Mesenchymal stem cell (in vitro differentiated cells and primary cell): ENCODE results near the gene EEFSEC.

Experiments used
- DNase-seq: peaks from one replicate; pipeline ENCODE4 v3.0.0-alpha.2; 2013
- H2AFZ ChIP-seq: one replicate; pipeline ENCODE4 v1.6.1; 2013; ENCODE audit warnings: low read depth, mild to moderate bottlenecking, control low read depth, inconsistent platforms, low read length, moderate library complexity
- H2AK5ac ChIP-seq: 2 replicates; pipeline ENCODE4 v1.6.1; 2013; ENCODE audit warnings: low read length, moderate library complexity, mild to moderate bottlenecking, inconsistent platforms; ENCODE audit not compliant: severe bottlenecking
- H2BK120ac ChIP-seq: one replicate; pipeline ENCODE4 v1.6.1; 2013; ENCODE audit warnings: low read depth, mild to moderate bottlenecking, inconsistent platforms, low read length, moderate library complexity
- H2BK12ac ChIP-seq, 2 experiments: one replicate each; pipeline ENCODE4 v1.6.1; 2013; ENCODE audit warnings: inconsistent platforms in 2 of 2, low read length in 2 of 2, mild to moderate bottlenecking in 2 of 2, moderate library complexity in 2 of 2, control low read depth in 1 of 2
- H2BK15ac ChIP-seq: one replicate; pipeline ENCODE4 v1.6.1; 2013; ENCODE audit warnings: mild to moderate bottlenecking, low read depth, inconsistent platforms; ENCODE audit not compliant: poor library complexity, severe bottlenecking
- H2BK5ac ChIP-seq: 2 replicates; pipeline ENCODE4 v1.6.1; 2013; ENCODE audit warnings: low read depth, mild to moderate bottlenecking, low read length, control low read depth, inconsistent platforms; ENCODE audit not compliant: poor library complexity, severe bottlenecking
- H3K14ac ChIP-seq, 2 experiments: one replicate each; pipeline ENCODE4 v1.6.1; 2013; ENCODE audit warnings: inconsistent platforms in 2 of 2, low read length in 2 of 2, control low read depth in 1 of 2, mild to moderate bottlenecking in 1 of 2, moderate library complexity in 1 of 2
- H3K18ac ChIP-seq, 2 experiments: one replicate each; pipeline ENCODE4 v1.6.1; 2013; ENCODE audit warnings: inconsistent platforms in 2 of 2, low read length in 2 of 2, control low read depth in 1 of 2, low read depth in 1 of 2, mild to moderate bottlenecking in 1 of 2
- H3K23ac ChIP-seq, 2 experiments: one replicate each; pipeline ENCODE4 v1.6.1; 2013; ENCODE audit warnings: inconsistent platforms in 2 of 2, low read length in 2 of 2, mild to moderate bottlenecking in 2 of 2, moderate library complexity in 2 of 2, control low read depth in 1 of 2
- H3K27ac ChIP-seq: 2 replicates; pipeline ENCODE4 v1.5.1; 2013; ENCODE audit warnings: mild to moderate bottlenecking, moderate library complexity, low read length, control low read depth, inconsistent platforms; ENCODE audit not compliant: poor library complexity, severe bottlenecking
- H3K27me3 ChIP-seq, 2 experiments: 2 replicates each; pipeline versions ENCODE4 v1.6.1 to v1.7.0; 2013; ENCODE audit warnings: low read length in 2 of 2, mild to moderate bottlenecking in 2 of 2, moderate library complexity in 2 of 2, control low read depth in 1 of 2, inconsistent platforms in 1 of 2; ENCODE audit not compliant: control insufficient read depth in 1 of 2, insufficient read depth in 1 of 2
- H3K36me3 ChIP-seq, 2 experiments: 2 replicates each; pipeline versions ENCODE4 v1.6.1 to v1.7.0; 2013; ENCODE audit warnings: low read length in 2 of 2, control low read depth in 1 of 2, inconsistent platforms in 1 of 2, low read depth in 1 of 2, mild to moderate bottlenecking in 1 of 2; ENCODE audit not compliant: insufficient read depth in 2 of 2, control insufficient read depth in 1 of 2
- H3K4ac ChIP-seq, 2 experiments: one replicate each; pipeline ENCODE4 v1.6.1; 2013; ENCODE audit warnings: inconsistent platforms in 2 of 2, low read length in 2 of 2, mild to moderate bottlenecking in 2 of 2, moderate library complexity in 2 of 2, control low read depth in 1 of 2, low read depth in 1 of 2
- H3K4me1 ChIP-seq: 2 replicates; pipeline ENCODE4 v1.6.1; 2013; ENCODE audit warnings: low read depth, low read length, control low read depth; ENCODE audit not compliant: control insufficient read depth, insufficient read depth
- H3K4me2 ChIP-seq: 2 replicates; pipeline ENCODE4 v1.6.1; 2013; ENCODE audit warnings: low read length, mild to moderate bottlenecking, inconsistent platforms; ENCODE audit not compliant: poor library complexity, severe bottlenecking
- H3K4me3 ChIP-seq, 2 experiments: 2 replicates each; pipeline versions ENCODE4 v1.5.1 to v1.7.0; 2013; ENCODE audit warnings: low read length in 2 of 2, mild to moderate bottlenecking in 2 of 2, control low read depth in 1 of 2, low read depth in 1 of 2; ENCODE audit not compliant: insufficient read depth in 1 of 2
- H3K79me1 ChIP-seq: replicated peaks from 2 replicates; pipeline ENCODE4 v1.6.1; 2013; ENCODE audit warnings: mild to moderate bottlenecking, control low read depth, low read length, inconsistent platforms; ENCODE audit not compliant: poor library complexity, severe bottlenecking
- H3K9ac ChIP-seq: 2 replicates; pipeline ENCODE4 v1.7.0; 2013; ENCODE audit warnings: mild to moderate bottlenecking, low read length, moderate library complexity
- H3K9me3 ChIP-seq: 2 replicates; pipeline ENCODE4 v1.7.0; 2013; ENCODE audit warnings: mild to moderate bottlenecking, low read length; ENCODE audit not compliant: control insufficient read depth
- H4K8ac ChIP-seq: one replicate; pipeline ENCODE4 v1.6.1; 2013; ENCODE audit warnings: inconsistent platforms, mild to moderate bottlenecking, low read length, moderate library complexity
- H4K91ac ChIP-seq: one replicate; pipeline ENCODE4 v1.6.1; 2013; ENCODE audit warnings: mild to moderate bottlenecking, low read length, inconsistent platforms
- WGBS: methylation state at CpG from one replicate; pipeline ENCODE4 v1.1.7; 2013; ENCODE audit warnings: mixed read lengths; 5-methylcytosine and 5-hydroxymethylcytosine counted together

The EEFSEC gene

GRCh38 chr3:128329491-128330213 lies 176.4 kb downstream of the EEFSEC start:
- no peak overlapping the region for H2AK5ac ChIP-seq
- H3K18ac ChIP-seq: no peak overlapping the region
- no peak overlapping the region for H3K14ac ChIP-seq
- WGBS: 94% methylated on average over 6 of the region's 6 CpGs
- H2BK120ac ChIP-seq: no peak overlapping the region
- no peak overlapping the region for H3K4me2 ChIP-seq
- H2BK12ac ChIP-seq: no peak overlapping the region
- no peak overlapping the region for H3K27ac ChIP-seq
- no peaks in the 10 kb centered on the region for H3K4me1 ChIP-seq
- H3K23ac ChIP-seq: no peak overlapping the region
- H3K27me3 ChIP-seq: no peaks in the 10 kb centered on the region
- no peak for DNase-seq
- H3K4ac ChIP-seq: no peak overlapping the region
- H3K9me3 ChIP-seq: no peaks in the 10 kb centered on the region
- H2BK5ac ChIP-seq: no peak overlapping the region
- no peaks in the 10 kb centered on the region for H3K79me1 ChIP-seq
- no peak overlapping the region for H3K9ac ChIP-seq
- no peak overlapping the region for H2AFZ ChIP-seq
- no peak overlapping the region for H3K4me3 ChIP-seq
- H2BK15ac ChIP-seq: no peak overlapping the region
- no peak overlapping the region for H4K8ac ChIP-seq
- H4K91ac ChIP-seq: no peak overlapping the region
- no peaks in the 10 kb centered on the region for H3K36me3 ChIP-seq

GRCh38 chr3:128330214-128330842 lies 177.0 kb downstream of the EEFSEC start:
- peak overlapping the region in 1 of 2 experiments; percentile 30 for H3K14ac ChIP-seq
- no peak overlapping the region for H3K27ac ChIP-seq
- no peaks in the 10 kb centered on the region for H3K4me1 ChIP-seq
- H3K9ac ChIP-seq: no peak overlapping the region
- H3K79me1 ChIP-seq: no peaks in the 10 kb centered on the region
- H4K91ac ChIP-seq: no peak overlapping the region
- H2BK120ac ChIP-seq: no peak overlapping the region
- H4K8ac ChIP-seq: no peak overlapping the region
- no peak for DNase-seq
- no peaks in the 10 kb centered on the region for H3K9me3 ChIP-seq
- H3K18ac ChIP-seq: no peak overlapping the region
- peak overlapping the region in 1 of 2 experiments; percentile 22 for H2BK12ac ChIP-seq
- no peak overlapping the region for H2BK15ac ChIP-seq
- no peak overlapping the region for H3K4me2 ChIP-seq
- H3K23ac ChIP-seq: no peak overlapping the region
- no peaks in the 10 kb centered on the region for H3K27me3 ChIP-seq
- H2AK5ac ChIP-seq: no peak overlapping the region
- no peak overlapping the region for H2BK5ac ChIP-seq
- no peak overlapping the region for H3K4me3 ChIP-seq
- WGBS: 75% methylated on average over 13 of the region's 13 CpGs
- H2AFZ ChIP-seq: no peak overlapping the region
- no peaks in the 10 kb centered on the region for H3K36me3 ChIP-seq
- no peak overlapping the region for H3K4ac ChIP-seq

DNA sequence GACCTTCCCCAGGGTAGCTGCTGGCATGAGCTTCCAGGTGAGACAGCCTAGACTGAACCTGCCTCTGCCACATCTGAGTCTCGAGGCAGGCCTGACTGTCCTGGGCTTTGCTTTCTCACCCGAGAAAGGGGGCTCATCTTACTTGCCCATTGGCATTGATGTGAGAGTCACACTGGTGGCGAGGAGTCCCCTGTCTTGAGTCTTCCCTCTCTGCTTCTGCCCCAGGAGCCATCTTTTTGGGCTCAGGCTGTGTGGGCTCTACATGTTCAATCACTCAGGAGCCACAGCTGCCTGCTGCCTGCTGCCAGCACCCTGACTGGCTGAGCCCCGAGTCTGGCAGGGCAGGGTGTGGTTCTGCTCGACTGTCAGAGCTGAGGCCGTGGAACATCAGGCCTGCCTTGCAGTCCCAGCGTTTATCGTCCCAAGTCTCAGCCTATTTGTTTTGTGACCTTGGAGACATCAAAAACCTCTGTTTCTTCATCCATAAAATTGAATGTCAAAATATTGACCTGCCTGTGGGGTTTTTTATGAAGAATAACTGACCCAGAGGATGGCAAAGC lies 180.9 kb downstream of the EEFSEC start:
- WGBS: 93% methylated on average over 6 of the region's 8 CpGs
- DNase-seq: no peak
- Histone ChIP-seq H3K4me1 (no peaks in the 10 kb centered on the region), H3K23ac (no peak overlapping the region), H4K91ac (no peak overlapping the region), H3K14ac (no peak overlapping the region), H2AFZ (no peak overlapping the region), H2BK12ac (no peak overlapping the region), H2AK5ac (no peak overlapping the region), H3K9ac (no peak overlapping the region), H4K8ac (no peak overlapping the region), H3K4ac (no peak overlapping the region), H2BK15ac (no peak overlapping the region), H2BK120ac (no peak overlapping the region), H3K18ac (no peak overlapping the region), H3K4me2 (no peak overlapping the region), H3K79me1 (no peaks in the 10 kb centered on the region), H3K36me3 (peaks cover 0 to 3% of the 10 kb centered on the region in 2 experiments), H3K9me3 (no peaks in the 10 kb centered on the region), H3K4me3 (no peak overlapping the region), H2BK5ac (no peak overlapping the region), H3K27ac (no peak overlapping the region), H3K27me3 (no peaks in the 10 kb centered on the region)

DNA sequence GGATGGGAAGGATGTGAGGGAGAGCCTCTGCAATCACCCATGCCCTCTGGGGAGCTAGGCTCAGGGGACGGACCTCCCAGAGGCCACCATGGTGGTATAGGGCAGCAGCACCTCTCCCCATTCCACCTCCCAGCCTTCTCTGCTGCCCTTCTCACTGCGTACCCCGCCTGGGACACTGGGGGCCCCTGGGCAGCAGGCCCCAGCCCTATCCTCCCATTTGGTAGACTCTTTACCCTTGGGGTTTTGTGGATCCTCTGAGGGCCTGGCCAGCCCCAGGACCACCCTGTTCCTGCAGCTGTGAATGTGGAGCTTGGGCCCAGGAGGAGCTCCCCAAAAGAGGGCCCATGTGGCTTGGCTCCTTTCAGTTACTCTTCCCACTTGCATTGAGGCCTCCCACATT lies 181.5 kb downstream of the EEFSEC start:
- H2AFZ ChIP-seq: no peak overlapping the region
- H2AK5ac ChIP-seq: no peak overlapping the region
- H3K9ac ChIP-seq: no peak overlapping the region
- H3K27me3 ChIP-seq: no peaks in the 10 kb centered on the region
- H3K18ac ChIP-seq: no peak overlapping the region
- no peaks in the 10 kb centered on the region for H3K79me1 ChIP-seq
- 91% methylated on average over 3 of the region's 3 CpGs for WGBS
- DNase-seq: no peak
- no peak overlapping the region for H3K4ac ChIP-seq
- no peak overlapping the region for H3K23ac ChIP-seq
- H2BK12ac ChIP-seq: no peak overlapping the region
- no peak overlapping the region for H2BK5ac ChIP-seq
- no peaks in the 10 kb centered on the region for H3K4me1 ChIP-seq
- H3K27ac ChIP-seq: no peak overlapping the region
- peak overlapping the region in 1 of 2 experiments; percentile 44 for H3K14ac ChIP-seq
- no peak overlapping the region for H4K8ac ChIP-seq
- H2BK120ac ChIP-seq: no peak overlapping the region
- H2BK15ac ChIP-seq: no peak overlapping the region
- H3K4me2 ChIP-seq: no peak overlapping the region
- no peaks in the 10 kb centered on the region for H3K9me3 ChIP-seq
- H4K91ac ChIP-seq: no peak overlapping the region
- H3K4me3 ChIP-seq: no peak overlapping the region
- H3K36me3 ChIP-seq: peaks cover 0 to 3% of the 10 kb centered on the region in 2 experiments
